Activated CD8-positive, alpha-beta memory T cell treated with anti-CD3 and anti-CD28 coated beads, Interleukin-2, amount 50 U/mL, for 1 hour (primary cell): ENCODE data around the gene PDGFB.

Source experiments
- DNase-seq: peaks from one replicate; pipeline ENCODE4 v3.0.0-alpha.2; 2020; ENCODE audit errors: extremely low read depth

Gene PDGFB

DNA sequence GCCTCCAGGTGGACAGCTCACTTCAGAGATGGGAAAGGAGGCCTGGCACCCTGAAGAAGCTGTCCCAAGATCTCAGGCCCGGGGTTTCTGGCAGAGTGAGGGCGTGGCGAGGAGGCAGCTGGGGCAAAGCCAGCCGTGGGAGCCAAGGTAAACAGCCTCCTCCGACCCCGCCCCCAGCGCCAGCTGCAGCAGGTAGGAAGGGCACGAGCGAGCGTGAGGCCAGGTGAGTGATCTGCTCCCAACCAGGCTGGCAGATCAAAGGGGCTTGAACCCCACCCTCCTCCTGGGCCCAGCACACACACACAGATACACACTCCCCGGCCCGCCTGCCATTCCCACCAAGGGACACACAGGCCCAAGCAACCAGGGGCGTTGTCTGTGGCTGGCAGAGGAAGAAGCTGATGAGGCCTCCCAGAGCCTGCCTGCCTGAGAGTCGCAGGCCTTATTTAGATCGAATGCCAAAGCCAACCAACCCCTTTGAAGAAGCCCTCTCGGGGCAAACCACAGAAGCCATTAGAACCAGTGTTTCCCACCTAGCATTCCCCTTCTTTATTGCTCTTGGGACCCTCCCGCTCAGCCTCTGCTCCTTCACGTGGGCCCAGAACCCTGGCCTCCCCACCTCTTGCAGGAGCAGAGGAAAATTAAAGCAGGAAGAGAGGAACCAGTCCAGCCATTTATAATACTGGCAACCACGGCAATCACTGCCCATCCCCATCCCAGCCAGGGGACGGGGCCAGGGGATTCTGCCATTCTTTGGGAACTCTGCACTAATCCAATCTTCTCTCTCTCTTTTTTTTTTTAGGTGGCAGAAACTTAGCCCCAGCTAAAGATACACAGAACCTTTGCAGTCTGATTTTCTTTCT, 5.0 kb downstream of the PDGFB start:
- no peak for DNase-seq

DNA sequence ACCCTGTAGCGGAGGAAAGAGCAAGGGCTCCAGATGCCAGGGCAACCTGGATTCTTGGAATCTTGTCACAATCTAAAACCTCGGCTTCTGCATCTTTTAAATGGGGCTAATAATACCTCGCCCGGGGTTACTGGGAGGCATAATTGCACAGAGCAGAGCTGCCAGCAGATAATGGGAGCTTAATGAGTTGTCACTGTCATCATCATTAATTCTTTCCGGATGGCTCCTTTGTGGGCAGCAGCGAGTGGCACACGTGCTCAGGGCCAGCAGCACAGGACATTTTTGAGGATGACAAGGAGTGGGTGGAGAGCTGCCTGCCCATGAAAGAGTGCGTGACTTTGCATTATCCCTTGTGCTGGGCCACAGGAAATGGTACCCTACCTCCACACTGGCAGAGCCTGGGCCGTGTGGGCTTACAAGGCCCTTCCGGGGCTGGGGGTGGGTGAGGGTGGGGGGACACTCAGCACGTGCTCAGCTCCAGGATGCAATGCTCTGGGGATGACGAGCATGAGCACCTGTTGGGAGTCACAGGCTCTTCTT, 5.7 kb downstream of the PDGFB start:
- DNase-seq: no peak

DNA sequence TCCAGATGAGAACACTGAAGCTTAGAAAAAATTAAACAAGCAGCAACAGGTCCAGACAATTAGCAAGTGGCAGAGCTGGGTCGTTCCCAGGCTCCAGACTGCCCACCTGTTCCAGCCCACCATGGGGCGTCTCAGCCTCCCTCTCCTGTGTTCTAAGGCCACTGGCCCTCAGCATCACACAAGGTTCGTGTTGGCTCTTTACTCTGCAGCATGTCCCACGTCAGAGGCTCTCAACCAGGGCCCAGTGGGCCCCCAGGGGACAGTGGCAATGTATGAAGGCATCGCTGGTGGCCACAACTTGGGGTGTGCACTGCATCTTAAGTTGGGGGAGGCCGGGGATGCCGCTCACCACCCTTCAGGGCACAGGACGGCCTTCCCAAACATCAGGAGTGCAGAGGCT, 6.2 kb downstream of the PDGFB start:
- no peak for DNase-seq

DNA sequence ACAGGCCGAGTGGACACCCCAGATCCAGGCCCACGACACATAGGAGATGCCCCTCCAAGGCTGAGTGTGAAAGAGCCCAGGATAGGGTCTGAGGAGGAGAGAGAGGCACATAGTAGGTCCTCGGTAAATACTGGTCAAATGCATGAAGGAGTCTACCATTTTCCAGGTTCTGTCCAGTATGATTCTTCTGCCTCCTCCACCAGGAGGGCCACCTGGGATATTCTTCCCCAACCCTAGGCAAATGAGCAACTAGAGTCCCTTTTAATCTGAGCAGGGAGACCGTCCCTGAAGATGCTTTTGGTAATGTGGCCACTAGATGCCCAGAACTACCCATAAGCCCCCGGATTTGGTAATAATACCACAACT, 6.7 kb downstream of the PDGFB start:
- no peak for DNase-seq

DNA sequence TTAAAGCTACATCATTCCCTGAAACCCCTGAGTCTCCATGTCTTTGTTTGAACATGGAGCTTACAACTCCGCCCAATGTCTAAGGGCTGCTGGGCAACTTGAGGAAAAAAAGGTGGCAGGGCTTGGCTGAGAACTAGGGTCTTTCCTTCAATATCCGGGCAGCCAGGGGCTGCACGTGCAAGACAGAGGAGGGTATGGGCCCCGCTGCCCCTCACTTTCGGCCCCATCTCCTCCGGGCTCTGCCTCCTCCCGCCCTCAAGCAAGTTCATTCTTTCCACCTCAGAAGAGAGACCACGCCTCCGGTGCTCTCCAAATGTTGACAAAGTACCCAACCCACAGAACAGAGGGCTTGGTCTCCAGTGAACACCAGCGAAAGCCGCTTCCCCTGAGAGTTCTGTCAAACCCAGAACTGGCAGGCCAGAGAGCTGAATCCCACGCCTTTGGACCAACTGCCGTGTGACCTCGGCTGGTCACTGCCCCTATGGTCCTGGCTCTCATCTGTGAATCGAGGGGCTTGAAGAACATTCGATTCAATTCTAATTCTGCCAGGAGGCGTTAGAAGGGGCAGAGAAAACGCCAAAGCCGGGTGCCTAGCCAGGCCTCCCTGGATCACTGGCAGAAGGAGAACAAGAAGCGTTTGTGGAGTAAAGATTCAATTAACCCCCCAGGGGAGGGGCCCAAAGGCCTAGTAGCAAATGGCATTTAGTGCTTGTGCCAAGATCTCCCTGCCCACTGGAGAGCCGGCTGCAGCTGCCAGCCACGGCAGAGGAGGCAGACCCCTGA, 7.3 kb downstream of the PDGFB start:
- DNase-seq: no peak

DNA sequence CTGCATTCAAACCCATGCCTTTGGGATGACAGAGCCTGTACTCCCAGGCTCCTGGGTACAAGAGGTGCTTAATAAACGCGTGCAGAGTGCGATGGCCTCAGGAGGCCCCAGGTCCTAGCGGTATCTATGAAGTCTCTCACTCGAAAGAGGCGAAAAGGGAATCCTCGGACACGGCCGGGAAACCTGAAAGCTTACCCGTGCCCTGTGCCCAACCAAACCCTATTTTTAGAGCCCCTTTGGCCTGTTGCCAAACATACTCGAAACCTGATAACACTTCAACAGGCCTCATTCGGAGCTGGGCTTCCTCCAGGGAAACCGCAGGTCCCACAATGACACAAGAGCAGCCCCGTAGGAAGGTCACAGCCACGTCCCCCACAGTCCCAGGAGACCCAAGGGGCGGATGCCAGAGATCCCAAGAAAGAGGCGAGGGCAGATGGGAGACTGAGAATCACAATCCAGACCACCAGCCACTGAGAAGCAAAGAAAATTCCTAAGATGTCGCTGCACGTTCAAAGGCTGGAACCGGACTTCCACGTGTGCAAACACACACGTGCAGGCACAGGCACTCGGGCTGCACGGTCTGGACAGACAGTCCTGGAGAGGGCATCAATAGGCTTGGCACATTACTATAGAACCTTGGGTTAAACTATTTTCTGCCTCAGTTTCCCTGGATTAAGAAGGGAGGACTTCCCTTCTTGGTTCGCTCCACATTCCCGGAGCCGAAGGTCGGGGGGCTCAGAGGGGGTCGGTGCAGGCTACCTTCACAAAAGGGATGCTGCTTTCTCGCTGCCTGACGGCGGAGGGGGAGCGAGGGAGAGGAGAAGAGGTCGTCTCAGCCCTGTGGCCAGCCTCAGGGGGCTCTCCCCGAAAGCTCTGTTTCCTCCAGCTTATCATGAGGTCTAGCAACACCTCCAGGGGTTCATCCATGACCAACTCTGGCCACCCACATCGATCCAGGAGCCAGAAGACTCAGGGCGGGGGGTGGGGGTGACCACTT, 8.2 kb downstream of the PDGFB start:
- DNase-seq: peak; percentile 40

DNA sequence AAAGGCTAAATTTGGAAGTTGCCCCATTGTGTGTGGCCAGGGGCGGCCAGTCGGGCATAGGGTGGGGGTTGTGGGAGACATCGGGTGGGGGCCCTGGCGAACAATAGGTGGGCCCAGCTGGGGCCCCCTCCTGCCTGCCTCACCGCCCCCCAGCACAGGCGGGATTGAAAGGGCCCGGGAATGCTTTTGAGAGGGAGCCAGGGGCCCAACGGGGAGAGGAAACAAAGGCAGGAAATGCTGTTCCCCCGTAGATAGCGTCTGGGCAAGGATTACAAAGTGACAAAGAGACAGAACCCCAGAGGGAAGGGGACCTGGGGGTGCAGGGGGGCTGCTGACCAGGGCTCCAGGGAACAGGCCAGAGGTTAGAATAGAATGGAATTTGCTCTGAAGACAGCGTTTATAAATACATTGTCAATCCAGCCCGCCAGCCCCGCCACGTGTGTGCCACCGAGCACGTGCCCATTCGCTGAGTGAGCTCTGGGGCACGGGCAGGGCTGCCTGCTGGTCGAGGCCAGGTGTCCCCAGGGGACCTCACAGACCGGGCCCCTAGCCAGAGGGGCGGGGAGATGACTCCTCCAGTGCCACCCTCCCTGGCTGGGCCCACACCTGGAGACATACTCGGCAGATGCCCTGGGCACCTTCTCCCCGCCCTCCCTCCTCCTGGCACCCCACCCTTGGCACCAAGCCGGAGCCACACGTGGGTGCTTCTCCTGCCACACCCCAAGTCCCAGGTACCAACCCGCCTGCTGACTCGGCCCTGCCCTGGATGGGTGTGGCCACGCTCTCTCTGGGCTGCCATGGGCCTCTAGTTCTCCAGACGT, 9.7 kb downstream of the PDGFB start:
- no peak for DNase-seq

DNA sequence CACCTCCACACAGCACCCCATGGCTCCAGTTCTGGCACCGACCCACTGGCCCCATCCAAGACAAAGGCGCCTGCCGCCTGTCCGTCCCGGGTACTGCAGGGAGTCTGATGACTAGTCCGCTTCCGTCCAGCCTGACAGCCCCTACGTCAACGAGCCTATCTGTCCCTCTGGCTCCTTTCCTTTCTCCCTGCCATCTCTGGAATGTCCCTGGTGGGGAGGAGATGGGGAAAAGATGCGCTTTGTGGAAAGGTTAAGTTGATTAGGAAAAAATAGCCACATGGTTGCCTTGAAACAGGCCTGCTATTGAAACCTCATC, 10.4 kb downstream of the PDGFB start:
- no peak for DNase-seq

DNA sequence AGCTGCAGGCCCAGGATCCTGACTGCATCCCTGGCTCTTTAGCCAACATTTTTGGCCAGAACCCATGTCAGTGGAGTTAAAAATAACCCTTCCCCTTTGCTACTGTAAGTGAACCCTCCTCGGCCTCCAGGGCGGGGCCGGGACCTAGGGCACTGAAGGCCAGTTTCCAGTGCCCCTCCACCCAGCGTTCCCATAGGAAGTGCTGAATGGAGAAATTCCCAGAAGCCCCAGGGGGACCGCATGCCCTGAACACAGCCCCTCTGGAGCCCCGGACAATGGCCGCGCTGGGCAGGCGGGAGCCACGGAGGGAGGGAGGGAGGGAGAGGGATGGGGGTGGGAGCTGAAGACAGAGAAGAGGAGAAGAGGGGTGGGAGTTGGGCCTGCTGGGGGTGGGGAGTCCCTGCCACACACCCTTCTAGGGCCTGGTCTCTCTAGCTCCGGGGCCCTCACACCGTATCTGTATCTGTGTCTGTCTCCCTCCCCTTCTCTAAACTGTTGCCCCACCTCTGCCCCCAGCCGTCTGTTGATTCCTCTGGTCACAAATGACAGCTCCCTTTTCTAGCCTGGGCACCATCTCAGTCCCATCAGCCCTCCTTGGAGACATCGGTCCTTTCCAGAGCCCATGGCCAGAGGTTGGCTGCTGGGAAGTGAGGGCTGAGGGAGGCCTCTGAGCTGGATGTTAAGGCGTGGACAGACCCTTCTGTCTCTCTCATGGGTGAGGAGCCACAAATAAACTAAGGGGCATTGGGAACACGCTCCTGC, 10.9 kb downstream of the PDGFB start:
- no peak for DNase-seq

DNA sequence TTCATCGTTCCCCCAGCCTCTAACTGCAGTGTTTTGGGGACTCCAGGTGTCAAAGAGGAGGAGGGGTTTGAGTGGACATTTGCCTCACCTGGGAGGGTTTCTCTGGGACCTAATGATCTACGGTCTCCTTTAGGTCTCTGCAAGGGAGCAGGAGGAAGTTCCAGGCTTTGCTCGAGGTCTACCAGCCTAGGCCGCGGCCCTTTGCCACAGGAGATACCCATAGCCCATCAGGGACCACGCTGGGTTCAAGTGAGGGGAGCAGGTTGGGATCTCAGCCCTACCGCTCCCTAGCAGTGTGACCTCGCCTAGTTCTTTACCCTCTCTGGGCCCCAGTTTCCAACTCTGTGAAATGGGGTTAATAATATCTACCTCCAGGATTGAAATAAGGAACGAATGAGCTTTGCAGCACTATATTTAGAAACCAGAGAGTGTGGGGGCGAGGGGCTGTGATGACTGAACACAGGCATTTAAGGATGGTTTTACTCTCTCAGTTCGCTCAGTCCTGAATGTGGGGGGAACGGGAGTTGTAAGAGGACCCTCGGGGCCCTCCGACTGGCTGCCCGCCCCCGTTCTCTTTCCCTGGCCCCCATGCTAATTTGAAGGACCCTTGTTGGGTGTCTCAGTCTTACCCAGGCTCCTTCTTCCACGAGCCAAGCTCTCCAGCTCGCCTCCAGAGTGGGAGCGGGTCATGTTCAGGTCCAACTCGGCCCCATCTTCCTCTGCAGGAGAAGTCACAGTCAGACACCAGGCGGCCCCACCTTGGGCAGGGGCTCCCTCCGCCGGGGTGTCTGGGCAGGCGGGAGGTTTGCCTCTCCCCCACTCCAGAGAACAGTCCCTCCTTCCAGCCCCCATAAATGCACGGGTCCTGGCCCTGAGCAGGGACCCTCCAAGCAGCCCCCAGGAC, 11.7 kb downstream of the PDGFB start:
- no peak for DNase-seq

DNA sequence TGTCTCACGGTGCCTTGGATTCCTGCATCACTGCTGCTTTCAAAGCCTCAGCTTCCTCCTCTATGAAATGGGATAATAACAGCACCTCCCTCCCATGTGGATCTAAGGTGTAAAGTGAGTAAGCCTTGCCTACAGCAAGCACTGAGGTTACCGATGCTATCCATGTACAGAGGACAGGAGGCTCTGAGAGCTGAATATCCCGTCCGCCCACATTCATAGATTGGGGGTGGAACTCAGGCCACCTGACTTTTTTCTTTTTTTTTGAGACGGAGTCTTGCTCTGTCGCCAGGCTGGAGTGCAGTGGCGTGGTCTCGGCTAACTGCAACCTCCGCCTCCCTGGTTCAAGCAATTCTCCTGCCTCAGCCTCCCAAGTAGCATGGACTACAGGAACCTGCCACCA, 12.5 kb downstream of the PDGFB start:
- no peak for DNase-seq

DNA sequence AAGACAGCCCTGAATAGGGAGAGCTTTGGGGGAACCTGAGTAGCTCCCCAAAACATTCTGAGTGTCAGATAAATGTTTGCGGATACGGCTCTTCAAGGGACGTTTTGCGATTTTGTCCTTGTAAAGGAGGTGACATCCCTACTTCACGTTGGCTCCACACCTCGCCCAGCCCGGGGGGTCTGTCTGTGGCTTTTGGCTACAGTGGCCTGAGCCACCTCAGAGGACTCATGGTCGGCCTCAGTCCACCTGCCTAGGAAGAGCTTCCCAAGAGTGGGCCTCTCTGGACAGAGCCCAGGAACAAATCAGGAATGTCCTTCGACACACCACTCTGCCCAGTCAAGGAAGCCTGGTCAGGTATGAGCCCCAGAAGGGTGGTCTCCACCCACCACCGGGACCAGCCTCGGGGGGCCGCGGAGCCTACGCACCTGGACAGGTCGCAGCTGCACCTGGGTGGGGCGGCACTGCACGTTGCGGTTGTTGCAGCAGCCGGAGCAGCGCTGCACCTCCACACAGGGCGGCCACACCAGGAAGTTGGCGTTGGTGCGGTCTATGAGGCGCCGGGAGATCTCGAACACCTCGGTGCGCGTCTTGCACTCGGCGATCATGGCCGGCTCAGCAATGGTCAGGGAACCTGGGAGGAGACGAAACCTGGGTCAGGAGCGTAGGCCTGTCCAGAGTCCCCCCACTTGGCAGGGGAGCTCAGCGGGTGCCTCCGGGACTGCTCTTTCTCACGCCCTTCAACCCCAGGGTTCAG, 13.4 kb downstream of the PDGFB start:
- DNase-seq: no peak

DNA sequence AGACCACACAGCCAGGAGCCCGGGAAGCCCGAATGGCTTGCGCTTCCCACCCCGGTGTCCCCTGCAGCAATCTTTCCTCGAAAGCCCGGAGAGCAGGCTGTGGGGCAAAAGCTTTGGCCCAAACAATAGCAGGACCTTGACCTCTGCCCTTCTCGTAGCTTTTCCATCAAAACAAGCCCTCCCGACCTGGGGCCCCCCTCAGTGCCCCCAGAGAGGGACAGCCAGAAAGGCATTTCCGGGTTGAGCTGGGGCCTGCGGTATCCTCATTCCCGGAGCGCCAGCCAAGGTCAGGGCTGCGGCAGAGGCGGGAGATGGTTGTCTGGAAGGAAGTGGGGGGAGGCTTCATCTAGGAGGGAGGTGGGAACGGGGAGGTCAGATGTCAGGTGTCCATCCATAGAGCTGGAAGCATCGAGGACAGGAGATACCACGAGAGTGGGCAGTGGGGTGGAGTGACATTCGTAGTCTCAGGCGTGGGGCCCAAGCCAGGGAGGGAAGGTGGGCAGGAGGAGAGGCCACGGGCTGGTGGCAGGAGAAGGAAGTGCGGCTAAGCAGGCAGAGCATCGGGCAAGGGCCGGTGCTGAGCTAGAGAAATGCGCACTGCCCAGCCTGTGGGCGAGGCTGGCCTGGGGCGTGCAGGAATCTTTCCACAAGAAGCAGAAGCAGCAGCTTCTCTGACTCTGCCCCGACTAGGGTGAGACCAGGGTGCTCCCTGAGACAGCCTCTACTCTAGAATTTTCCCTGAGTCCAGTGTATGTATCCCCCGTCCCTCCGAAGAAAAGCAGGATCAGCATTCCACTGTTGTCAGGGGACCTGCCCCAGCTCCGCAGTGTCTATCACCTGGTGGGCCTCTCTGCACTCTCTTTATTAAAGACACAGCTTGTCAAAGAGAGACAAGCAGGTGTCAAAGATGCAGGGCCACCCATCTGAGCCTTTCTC, 14.3 kb downstream of the PDGFB start:
- DNase-seq: no peak

DNA sequence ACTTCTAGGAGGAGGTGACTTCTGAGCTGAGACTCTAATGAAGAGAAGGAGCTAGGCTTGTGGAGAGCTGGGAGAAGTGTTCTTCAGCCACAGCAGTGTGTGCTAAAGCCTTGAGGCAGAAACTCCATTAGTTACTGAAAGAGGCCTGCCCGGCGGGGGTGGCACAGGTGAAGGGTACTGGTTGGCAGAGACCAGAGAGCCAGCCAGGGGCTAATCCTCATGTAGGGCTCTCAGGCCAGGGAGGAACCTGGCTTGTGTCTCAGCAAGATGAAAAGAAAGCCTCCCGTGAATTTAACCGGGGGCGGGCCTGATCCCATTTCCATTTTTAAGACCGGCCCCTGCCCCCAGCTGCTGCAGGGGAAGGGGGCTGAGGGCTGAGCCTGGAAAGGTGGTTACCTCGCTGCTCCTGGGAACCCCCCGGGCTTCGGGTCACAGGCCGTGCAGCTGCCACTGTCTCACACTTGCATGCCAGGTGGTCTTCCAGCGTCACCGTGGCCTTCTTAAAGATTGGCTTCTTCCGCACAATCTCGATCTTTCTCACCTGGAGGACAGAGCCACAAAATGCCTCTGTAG, 15.0 kb downstream of the PDGFB start:
- no peak for DNase-seq

DNA sequence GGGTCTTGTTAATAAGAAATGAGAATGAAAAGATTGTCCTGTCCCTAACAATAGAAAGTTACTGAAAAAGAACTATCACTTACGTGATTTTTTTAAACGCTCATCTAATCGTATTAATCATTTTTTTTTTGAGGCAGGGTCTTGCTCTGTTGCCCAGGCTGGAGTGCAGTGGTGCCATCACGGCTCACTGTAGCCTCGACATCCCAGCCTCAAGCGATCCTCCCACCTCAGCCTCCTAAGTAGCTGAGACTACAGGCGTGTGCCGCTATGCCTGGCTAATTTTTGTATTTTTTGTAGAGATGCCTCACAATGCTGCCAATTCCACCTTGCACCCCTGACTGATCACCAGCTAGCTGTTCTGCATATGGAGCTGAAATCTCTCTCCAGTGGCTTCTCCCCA, 15.7 kb downstream of the PDGFB start:
- DNase-seq: no peak

DNA sequence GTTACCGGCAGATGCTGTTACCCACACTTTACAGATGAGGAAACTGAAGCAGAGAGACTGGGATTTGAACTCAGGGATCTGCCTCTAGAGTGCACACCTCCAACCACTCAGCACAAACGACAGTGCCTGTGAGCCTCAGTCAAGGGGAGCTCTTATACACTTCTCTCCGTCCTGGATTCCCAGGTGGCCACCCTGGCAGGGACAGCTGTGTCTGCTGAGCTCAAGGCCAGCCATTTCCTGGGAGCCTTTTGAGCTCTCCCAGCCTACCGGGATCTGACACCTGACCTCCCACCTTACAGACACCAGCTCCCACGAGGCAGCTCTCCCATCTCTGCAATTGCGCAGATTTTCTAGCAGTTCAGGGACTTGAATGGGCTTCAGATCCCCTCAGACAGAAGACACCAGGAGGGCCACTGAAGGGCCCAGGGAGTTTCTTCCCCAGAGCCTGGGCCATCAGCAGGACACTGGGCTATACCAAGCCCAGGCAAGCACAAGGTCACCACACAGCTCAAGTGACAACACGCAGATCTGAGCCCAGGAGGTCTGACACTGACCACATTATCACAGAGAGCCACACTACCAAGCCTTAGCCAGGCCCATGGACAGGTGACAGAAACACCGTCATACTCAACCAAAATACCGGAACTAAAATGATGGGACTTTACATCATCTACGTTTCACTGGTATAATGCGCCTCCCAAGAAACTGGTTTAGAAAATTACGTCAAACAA, 17.1 kb downstream of the PDGFB start:
- DNase-seq: no peak
